Natural killer cell treated with Interleukin-12 subunit alpha and Interleukin-12 subunit beta and Interleukin-15 and Interleukin-18, amount 100 ng/mL, for 72 hours (primary cell): ENCODE data around the gene ZNF646. TPM values are rescaled to one million over a fixed set of nuclear protein-coding genes. Genes with fewer than 3 reads are reported as not detected.

Experiments used
- ATAC-seq, 2 donors: fragments of 150-1000 bp; cut with Tn5 transposase in 1 of 2; sonication (Bioruptor Pico), chemical (Tn5 transposase) in 1 of 2; 2 replicates each; pipeline ENCODE4 v1.10.0; 2021
- DNase-seq: peaks from one replicate; pipeline ENCODE4 v3.0.0; 2022; ENCODE audit warnings: low spot score
- H3K27ac Mint-ChIP-seq, 2 donors: 1 replicate in 1 of 2; 2 replicates in 1 of 2; pipeline ENCODE4 v1.8.0; 2022; ENCODE audit warnings: mixed read lengths in 2 of 2, mild to moderate bottlenecking in 1 of 2, moderate library complexity in 1 of 2
- H3K27me3 Mint-ChIP-seq, 2 donors: 1 replicate in 1 of 2; 2 replicates in 1 of 2; pipeline ENCODE4 v1.8.0; 2022; ENCODE audit warnings: mixed read lengths in 2 of 2
- H3K36me3 Mint-ChIP-seq: one replicate; pipeline ENCODE4 v1.8.0; 2022; ENCODE audit warnings: mixed read lengths
- H3K4me1 Mint-ChIP-seq, 2 donors: 1 replicate in 1 of 2; 2 replicates in 1 of 2; pipeline ENCODE4 v1.8.0; 2022; ENCODE audit warnings: low read depth in 2 of 2, mixed read lengths in 2 of 2, mild to moderate bottlenecking in 1 of 2
- H3K4me3 Mint-ChIP-seq: one replicate; pipeline ENCODE4 v1.8.0; 2022; ENCODE audit warnings: mixed read lengths
- H3K9me3 Mint-ChIP-seq: 2 replicates; pipeline ENCODE4 v1.8.0; 2022; ENCODE audit warnings: mixed read lengths
- total RNA-seq, 2 donors: library from RNA; stranded (reverse); gene quantifications; one replicate each; pipeline ENCODE4 v1.2.3, GENCODE V29; 2022

Gene ZNF646
- total RNA-seq, 2 donors from 2014 or later, result 25.8 to 26.3 TPM

- Mint-ChIP-seq H3K4me1 (peaks cover 3 to 9% of the 10 kb centered on the region in 2 donors), H3K36me3 (no peaks in the 10 kb centered on the region), H3K27ac (no peak overlapping the region), H3K4me3 (no peak overlapping the region), H3K9me3 (no peaks in the 10 kb centered on the region), H3K27me3 (no peaks in the 10 kb centered on the region)
- no peak for DNase-seq
- ATAC-seq, result peak in 1 of 2 donors; percentile 48
These were observed 22.1 kb upstream of the ZNF646 start for GRCh38 chr16:31052114-31052513.

GRCh38 chr16:31055613-31056012 is 18.6 kb upstream of the ZNF646 start:
- DNase-seq (no peak), ATAC-seq (no peak)
- no peak overlapping the region for H3K27ac Mint-ChIP-seq
- H3K4me1 Mint-ChIP-seq, result peaks cover 8 to 9% of the 10 kb centered on the region in 2 donors
- no peaks in the 10 kb centered on the region for H3K27me3 Mint-ChIP-seq
- no peaks in the 10 kb centered on the region for H3K36me3 Mint-ChIP-seq
- no peak overlapping the region for H3K4me3 Mint-ChIP-seq
- no peaks in the 10 kb centered on the region for H3K9me3 Mint-ChIP-seq

- H3K4me3 Mint-ChIP-seq, result no peak overlapping the region
- ATAC-seq (no peak), DNase-seq (peak; percentile 56)
- peaks cover 32 to 40% of the 10 kb centered on the region in 2 donors for H3K4me1 Mint-ChIP-seq
- H3K27me3 Mint-ChIP-seq, result no peaks in the 10 kb centered on the region
- no peak overlapping the region for H3K27ac Mint-ChIP-seq
- H3K9me3 Mint-ChIP-seq, result no peaks in the 10 kb centered on the region
- no peaks in the 10 kb centered on the region for H3K36me3 Mint-ChIP-seq
These were observed 13.0 kb upstream of the ZNF646 start for GRCh38 chr16:31061126-31061812.

GRCh38 chr16:31061813-31062440 is 12.3 kb upstream of the ZNF646 start:
- DNase-seq (peak; percentile 60), ATAC-seq (no peak)
- H3K27me3 Mint-ChIP-seq, result no peaks in the 10 kb centered on the region
- no peak overlapping the region for H3K4me3 Mint-ChIP-seq
- H3K36me3 Mint-ChIP-seq, result no peaks in the 10 kb centered on the region
- no peaks in the 10 kb centered on the region for H3K9me3 Mint-ChIP-seq
- peaks cover 34 to 41% of the 10 kb centered on the region in 2 donors for H3K4me1 Mint-ChIP-seq
- no peak overlapping the region for H3K27ac Mint-ChIP-seq

GRCh38 chr16:31063495-31063842 is 10.8 kb upstream of the ZNF646 start:
- Mint-ChIP-seq H3K36me3 (no peaks in the 10 kb centered on the region), H3K4me3 (peak overlapping the region; percentile 85), H3K9me3 (no peaks in the 10 kb centered on the region), H3K4me1 (peaks cover 34 to 46% of the 10 kb centered on the region in 2 donors), H3K27me3 (no peaks in the 10 kb centered on the region), H3K27ac (peak overlapping the region; percentile 80 to 91)
- ATAC-seq (peak; percentile 8 to 57), DNase-seq (peak; percentile 60)

GRCh38 chr16:31063843-31064611 is 10.2 kb upstream of the ZNF646 start:
- no peaks in the 10 kb centered on the region for H3K27me3 Mint-ChIP-seq
- H3K9me3 Mint-ChIP-seq, result no peaks in the 10 kb centered on the region
- DNase-seq, result peak; percentile 76
- H3K4me3 Mint-ChIP-seq, result peak overlapping the region; percentile 85
- peak; percentile 87 to 89 for ATAC-seq
- peaks cover 36 to 47% of the 10 kb centered on the region in 2 donors for H3K4me1 Mint-ChIP-seq
- H3K36me3 Mint-ChIP-seq, result no peaks in the 10 kb centered on the region
- H3K27ac Mint-ChIP-seq, result peak overlapping the region; percentile 80 to 91

- H3K4me3 Mint-ChIP-seq, result peak overlapping the region; percentile 85
- no peaks in the 10 kb centered on the region for H3K9me3 Mint-ChIP-seq
- H3K36me3 Mint-ChIP-seq, result no peaks in the 10 kb centered on the region
- ATAC-seq, result no peak
- H3K4me1 Mint-ChIP-seq, result peaks cover 41 to 53% of the 10 kb centered on the region in 2 donors
- peak overlapping the region; percentile 80 to 91 for H3K27ac Mint-ChIP-seq
- DNase-seq, result no peak
- H3K27me3 Mint-ChIP-seq, result no peaks in the 10 kb centered on the region
These were observed 9.2 kb upstream of the ZNF646 start for GRCh38 chr16:31064882-31065461.

GRCh38 chr16:31067342-31067741 is 6.9 kb upstream of the ZNF646 start:
- H3K4me3 Mint-ChIP-seq, result no peak overlapping the region
- no peaks in the 10 kb centered on the region for H3K9me3 Mint-ChIP-seq
- H3K27ac Mint-ChIP-seq, result no peak overlapping the region
- ATAC-seq (no peak), DNase-seq (no peak)
- H3K36me3 Mint-ChIP-seq, result peaks cover 1% of the 10 kb centered on the region
- peaks cover 49 to 51% of the 10 kb centered on the region in 2 donors for H3K4me1 Mint-ChIP-seq
- H3K27me3 Mint-ChIP-seq, result no peaks in the 10 kb centered on the region

GRCh38 chr16:31071861-31072260 is 2.4 kb upstream of the ZNF646 start:
- Mint-ChIP-seq H3K27ac (peak overlapping the region; percentile 92 to 93), H3K36me3 (peaks cover 13% of the 10 kb centered on the region), H3K4me1 (peaks cover 32 to 33% of the 10 kb centered on the region in 2 donors)

GRCh38 chr16:31072540-31073141 is 1.6 kb upstream of the ZNF646 start:
- no peaks in the 10 kb centered on the region for H3K27me3 Mint-ChIP-seq
- peaks cover 13% of the 10 kb centered on the region for H3K36me3 Mint-ChIP-seq
- DNase-seq, result no peak
- peak overlapping the region; percentile 92 to 93 for H3K27ac Mint-ChIP-seq
- H3K9me3 Mint-ChIP-seq, result no peaks in the 10 kb centered on the region
- ATAC-seq, result no peak
- H3K4me1 Mint-ChIP-seq, result peaks cover 30 to 33% of the 10 kb centered on the region in 2 donors
- peak overlapping the region; percentile 98 for H3K4me3 Mint-ChIP-seq

More at GRCh38 chr16:31071861-31072260, 2.4 kb upstream of the ZNF646 start:
- ATAC-seq, result no peak
- DNase-seq, result no peak
- no peaks in the 10 kb centered on the region for H3K27me3 Mint-ChIP-seq
- peak overlapping the region; percentile 98 for H3K4me3 Mint-ChIP-seq
- no peaks in the 10 kb centered on the region for H3K9me3 Mint-ChIP-seq

- H3K27ac Mint-ChIP-seq, result peak overlapping the region; percentile 92 to 93
- peaks cover 34 to 40% of the 10 kb centered on the region in 2 donors for H3K4me1 Mint-ChIP-seq
- peak overlapping the region; percentile 98 for H3K4me3 Mint-ChIP-seq
- DNase-seq (peak; percentile 94), ATAC-seq (peak; percentile 75 to 86)
- peaks cover 13% of the 10 kb centered on the region for H3K36me3 Mint-ChIP-seq
- H3K9me3 Mint-ChIP-seq, result no peaks in the 10 kb centered on the region
- no peaks in the 10 kb centered on the region for H3K27me3 Mint-ChIP-seq
These were observed 866 bp upstream of the ZNF646 start for GRCh38 chr16:31073142-31073969.

GRCh38 chr16:31074814-31075183 is 577 bp downstream of the ZNF646 start:
- Mint-ChIP-seq H3K9me3 (no peaks in the 10 kb centered on the region), H3K4me3 (peak overlapping the region; percentile 98), H3K27me3 (no peaks in the 10 kb centered on the region), H3K4me1 (peaks cover 33 to 37% of the 10 kb centered on the region in 2 donors), H3K27ac (peak overlapping the region; percentile 92 to 93), H3K36me3 (peaks cover 13% of the 10 kb centered on the region)
- ATAC-seq (no peak), DNase-seq (no peak)

GRCh38 chr16:31076319-31076718 is 2.1 kb downstream of the ZNF646 start:
- no peak for ATAC-seq
- Mint-ChIP-seq H3K27ac (peak overlapping the region in 1 of 2 donors; percentile 39), H3K9me3 (no peaks in the 10 kb centered on the region), H3K4me1 (peaks cover 33 to 37% of the 10 kb centered on the region in 2 donors), H3K4me3 (no peak overlapping the region), H3K27me3 (no peaks in the 10 kb centered on the region), H3K36me3 (peaks cover 13% of the 10 kb centered on the region)
- no peak for DNase-seq
